D721Med (cell line): Measurements from ENCODE around the gene RALB.

Experiments
- DNase-seq: peaks from one replicate; pipeline ENCODE4 v3.0.0; 2011; ENCODE audit warnings: low spot score; ENCODE audit not compliant: insufficient read length
- FAIRE-seq: peaks from 2 replicates; lab custom pipeline; 2011; peaks lifted over from hg19 to GRCh38; lab: Jason Lieb, UNC
- TF ChIP-seq, protein P1 (sequence below): IDR thresholded peaks from 2 replicates; pipeline ENCODE4 v1.5.1; 2012; ENCODE audit warnings: mild to moderate bottlenecking, control low read depth; ENCODE audit not compliant: insufficient read depth; ENCODE audit errors: missing control alignments

Gene RALB

DNA sequence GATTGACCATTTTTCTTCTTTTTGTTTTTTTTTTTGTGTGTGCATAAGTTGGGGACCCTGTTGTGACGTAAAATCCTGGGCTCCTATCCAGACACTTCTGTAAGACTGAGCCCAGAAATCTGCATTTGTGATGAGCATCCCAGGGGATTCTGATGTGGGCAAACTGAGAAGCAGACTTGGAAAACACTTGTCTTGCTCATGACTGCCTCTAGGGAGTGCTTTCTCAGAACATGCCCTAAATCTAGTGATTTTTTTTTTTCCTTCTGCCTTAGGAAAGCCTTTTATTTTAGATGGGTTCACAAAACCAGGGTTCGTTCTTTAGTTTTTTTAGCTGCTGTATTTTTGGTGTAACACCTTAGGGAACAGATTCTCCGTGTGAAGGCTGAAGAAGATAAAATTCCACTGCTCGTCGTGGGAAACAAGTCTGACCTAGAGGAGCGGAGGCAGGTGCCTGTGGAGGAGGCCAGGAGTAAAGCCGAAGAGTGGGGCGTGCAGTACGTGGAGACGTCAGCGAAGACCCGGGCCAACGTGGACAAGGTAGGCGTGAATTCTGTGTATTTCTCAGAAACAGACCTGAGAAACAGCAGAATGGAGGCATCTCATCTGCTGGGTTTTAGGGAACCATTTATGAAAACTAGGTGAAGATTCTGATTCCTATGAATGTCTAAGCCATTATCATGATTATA lies 36.7 kb downstream of the RALB start:
- TF ChIP-seq, protein P1, sequence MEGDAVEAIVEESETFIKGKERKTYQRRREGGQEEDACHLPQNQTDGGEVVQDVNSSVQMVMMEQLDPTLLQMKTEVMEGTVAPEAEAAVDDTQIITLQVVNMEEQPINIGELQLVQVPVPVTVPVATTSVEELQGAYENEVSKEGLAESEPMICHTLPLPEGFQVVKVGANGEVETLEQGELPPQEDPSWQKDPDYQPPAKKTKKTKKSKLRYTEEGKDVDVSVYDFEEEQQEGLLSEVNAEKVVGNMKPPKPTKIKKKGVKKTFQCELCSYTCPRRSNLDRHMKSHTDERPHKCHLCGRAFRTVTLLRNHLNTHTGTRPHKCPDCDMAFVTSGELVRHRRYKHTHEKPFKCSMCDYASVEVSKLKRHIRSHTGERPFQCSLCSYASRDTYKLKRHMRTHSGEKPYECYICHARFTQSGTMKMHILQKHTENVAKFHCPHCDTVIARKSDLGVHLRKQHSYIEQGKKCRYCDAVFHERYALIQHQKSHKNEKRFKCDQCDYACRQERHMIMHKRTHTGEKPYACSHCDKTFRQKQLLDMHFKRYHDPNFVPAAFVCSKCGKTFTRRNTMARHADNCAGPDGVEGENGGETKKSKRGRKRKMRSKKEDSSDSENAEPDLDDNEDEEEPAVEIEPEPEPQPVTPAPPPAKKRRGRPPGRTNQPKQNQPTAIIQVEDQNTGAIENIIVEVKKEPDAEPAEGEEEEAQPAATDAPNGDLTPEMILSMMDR = peak; percentile 3
- DNase-seq (no peak), FAIRE-seq (no peak)

DNA sequence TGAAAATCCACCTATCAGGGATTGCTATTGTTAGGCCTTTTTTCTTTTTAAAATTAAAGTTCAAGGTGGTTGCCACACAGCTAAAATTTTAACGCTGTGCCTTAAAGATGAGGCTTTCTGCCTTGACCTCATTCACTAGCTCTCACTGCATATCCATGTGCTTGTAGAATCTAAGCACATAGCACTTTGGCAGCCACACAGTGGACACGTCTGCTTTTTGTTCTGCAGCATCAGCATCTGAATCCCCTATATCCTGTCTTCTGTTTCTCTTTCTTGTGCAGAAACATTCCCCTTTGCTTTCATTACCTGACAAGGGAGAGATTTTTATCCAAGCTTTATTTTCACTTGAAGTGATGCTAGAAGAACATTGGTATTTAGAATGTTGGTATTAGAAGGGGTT lies 38.1 kb downstream of the RALB start:
- FAIRE-seq = no peak
- DNase-seq = no peak
- TF ChIP-seq, protein P1 = no peak

DNA sequence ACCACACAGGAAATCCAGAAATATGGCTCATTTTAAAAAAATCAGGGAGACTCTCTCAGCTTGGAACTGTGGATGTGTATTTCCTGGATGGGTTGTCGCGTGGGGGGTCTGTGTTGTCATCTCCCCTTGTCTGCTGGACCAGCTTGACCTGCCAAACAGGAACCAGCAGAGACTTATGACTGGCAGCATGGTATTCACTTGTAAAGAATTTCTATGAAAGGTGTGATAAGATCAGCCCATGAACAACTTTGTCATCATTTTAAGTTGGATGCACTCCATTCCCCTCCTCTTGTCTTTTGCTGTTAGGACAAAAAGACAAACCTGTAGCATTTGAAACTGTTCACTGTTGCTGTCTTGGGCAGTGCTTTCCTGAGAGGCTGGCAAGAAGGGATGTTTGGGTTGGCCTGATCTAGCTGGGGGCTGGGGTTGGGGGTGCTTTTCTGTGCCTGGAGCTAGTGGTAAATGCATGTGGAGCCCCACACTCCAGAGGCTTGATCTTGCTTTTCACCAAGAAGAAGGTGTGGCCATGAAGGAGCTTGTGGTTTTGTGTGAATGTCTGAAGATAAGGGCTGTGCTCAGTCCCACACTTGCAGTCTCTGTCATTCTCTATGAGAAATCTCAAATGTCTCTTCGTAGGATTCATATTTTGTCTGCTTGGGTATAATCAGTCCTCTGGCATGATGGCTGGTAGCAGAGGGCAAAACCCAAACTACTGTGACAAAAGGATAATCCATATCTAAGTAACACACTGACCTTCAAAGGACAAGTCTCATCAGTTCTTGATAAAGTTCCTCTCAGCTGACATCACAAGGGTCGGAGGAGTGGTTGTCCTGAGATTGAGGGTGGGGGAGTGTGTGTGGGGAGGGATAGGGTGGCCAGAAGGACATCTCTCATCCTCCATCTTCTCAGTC lies 39.0 kb downstream of the RALB start:
- FAIRE-seq (no peak), DNase-seq (no peak)
- TF ChIP-seq, protein P1 = no peak

DNA sequence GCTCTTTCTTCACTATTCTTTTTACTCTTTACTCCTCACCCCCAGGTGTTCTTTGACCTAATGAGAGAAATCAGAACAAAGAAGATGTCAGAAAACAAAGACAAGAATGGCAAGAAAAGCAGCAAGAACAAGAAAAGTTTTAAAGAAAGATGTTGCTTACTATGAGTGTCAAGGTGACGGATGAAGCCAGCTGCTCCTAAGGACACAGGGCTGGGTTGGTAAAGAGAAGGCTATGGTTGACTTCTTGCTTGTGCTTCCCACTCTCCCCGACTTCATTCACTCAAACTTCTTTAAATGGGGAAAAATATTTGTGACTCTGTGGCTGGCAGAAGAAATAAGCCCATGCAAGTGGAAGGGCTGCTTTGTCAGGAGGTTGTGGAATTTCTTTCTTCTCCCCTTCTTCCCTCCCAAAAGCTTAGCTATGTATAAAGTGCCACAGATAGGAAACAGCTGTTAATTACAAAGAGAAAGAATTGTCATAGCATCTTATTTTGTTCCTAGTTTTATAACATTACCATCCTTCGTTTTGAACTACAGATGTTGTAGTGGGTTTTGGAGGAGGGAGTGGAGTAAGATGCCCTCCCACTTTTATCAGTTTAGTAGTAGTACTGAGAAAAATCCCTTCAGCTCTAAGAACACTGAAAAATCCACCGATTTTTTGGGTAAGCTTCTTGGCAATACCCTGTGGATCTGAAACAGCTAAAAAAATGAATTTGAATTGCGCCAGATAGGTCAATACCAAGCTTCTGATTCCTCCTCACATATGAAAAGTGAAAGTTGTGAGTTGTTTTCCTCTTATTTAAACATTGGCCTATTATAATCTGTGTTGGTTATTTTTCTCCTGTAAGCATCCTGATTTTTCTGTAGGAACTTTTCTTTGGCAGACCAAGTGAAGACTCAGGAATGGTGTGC lies 40.7 kb downstream of the RALB start:
- TF ChIP-seq, protein P1 = no peak
- DNase-seq (no peak), FAIRE-seq (no peak)

DNA sequence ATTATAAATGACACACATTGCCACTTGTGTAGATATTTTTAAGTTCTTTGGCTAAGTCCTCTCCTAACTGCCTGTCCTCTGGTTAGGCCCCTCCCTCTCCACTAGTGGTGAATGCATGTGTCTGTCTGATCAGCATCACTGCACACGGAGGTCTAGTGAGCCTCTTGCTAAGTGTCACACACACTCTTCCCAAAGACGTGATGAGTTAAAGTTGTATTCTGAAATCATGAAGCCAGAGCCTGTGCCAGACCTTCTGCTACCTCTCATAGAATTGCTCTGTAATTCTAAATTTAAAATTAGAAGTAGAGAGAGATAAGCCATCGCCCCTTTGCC lies 41.3 kb downstream of the RALB start:
- no peak for DNase-seq
- FAIRE-seq = no peak
- TF ChIP-seq, protein P1 = no peak

DNA sequence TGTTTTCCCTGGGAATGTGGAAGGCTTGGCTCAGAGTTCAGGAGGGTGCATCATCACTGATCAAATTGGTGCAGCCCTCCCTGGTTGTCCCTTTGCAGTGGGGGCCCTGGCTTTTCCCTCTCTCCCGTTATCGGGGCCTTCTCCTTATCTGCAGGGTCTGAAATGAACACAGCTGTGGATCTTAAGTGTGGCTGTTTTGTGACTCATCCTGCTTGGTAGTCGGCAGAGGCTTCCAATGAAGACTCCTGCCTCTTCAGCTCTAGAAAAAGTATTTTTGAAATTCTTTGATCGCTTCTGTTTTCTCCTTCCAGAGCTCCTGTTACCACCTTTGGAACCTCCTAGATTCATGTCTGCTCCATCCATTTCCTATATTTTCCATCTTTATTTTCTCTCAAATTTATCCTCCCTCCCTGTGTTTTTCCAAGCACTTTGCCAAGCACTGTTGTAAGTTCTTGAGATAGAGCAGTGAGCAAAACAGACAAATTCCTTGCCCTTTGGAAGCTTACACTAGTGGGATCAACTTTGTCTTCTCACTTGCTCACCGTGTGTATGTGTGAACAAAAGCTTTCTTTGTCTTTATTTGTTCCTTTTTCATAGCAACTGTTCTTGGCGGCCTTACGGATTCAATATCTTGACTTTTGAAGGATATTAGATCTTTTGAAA lies 45.7 kb downstream of the RALB start:
- TF ChIP-seq, protein P1 = no peak
- DNase-seq (no peak), FAIRE-seq (no peak)
